Stimulated activated CD4-positive, alpha-beta T cell treated with anti-CD3 and anti-CD28 coated beads, TNF-alpha, amount 100 ng/mL, for 4 hours (primary cell): ENCODE data around the gene ZBTB45.
A peak's percentile ranks its signal among the peaks of the same experiment; 100 is the strongest.

Experiments used
- DNase-seq, 3 experiments: peaks; one replicate each; pipeline ENCODE4 v3.0.0-alpha.2; 2020; ENCODE audit warnings: low read depth in 3 of 3

Gene ZBTB45

DNA sequence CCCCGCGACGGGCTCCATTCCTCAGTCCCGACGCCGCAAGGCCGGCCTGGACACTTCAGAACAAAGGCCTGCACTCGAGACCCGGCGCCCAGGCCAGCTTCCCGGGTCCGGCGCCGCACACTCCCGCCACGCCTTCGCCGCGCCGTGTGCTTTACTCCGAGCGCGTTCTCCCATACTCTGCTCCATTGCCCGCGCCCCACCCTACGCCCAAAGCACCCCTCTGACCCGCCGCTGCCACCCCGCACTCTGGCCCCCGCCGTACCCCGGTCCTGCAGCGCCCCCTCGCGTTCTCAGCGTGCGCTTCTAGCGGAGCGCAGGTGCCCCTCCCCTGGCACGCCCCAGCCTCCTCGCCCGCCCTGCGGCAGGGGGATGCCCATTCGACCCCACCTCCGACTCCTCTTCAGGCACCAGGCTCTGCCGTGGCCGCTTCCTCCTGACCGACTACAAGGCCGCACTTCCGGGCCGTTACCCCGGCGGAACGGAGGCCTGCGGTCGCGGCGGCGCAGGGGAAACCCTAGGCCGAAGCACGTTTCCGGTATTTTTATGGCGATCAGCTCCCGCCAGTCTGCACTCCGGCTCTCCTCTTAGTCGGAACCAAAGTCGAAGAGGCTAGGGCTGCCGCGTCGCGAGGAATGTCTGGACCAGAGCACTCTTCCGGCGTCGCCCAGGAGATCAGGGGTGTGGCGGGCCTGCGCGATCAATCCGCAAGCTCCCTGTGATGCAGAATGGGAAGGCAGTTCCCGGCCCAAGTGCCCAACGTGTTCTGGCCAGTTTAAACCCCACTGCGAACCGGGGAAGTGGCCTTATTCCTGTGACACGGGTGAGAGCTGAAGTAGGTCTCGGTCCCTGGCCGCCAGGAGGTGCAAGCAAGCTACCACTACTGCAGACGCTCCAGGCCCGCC, at the start of gene ZBTB45:
Gene ZBTB45 (minus strand): TSS at position 456 of the 902 bp plus-strand sequence. CDS start 2,137 bp downstream, outside the sequence.
- DNase-seq, result peak; percentile 73 to 89 (median 74)

GRCh38 chr19:58568453-58569130, 49.0 kb upstream of the ZBTB45 start:
- DNase-seq, result no peak

DNA sequence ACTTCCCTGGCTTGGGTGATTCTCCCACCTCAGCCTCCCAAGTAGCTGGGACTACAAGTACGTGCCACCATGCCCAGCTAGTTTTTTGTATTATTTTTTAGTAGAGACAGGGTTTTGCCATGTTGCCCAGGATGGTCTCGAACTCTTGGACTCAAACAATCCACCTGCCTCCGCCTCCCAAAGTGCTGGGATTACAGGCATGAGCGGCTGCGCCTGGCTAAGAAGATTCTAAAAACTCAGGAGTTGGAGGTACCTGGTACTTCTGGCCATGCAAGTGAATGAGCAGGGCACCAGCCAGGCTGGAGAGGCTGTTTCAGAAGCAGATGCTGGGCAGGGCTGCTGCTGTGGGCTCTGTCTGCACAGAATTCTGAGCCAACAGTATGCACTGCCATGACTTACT, 47.4 kb upstream of the ZBTB45 start:
- no peak for DNase-seq

- no peak for DNase-seq
These were observed 44.2 kb upstream of the ZBTB45 start for GRCh38 chr19:58563823-58564222.

DNA sequence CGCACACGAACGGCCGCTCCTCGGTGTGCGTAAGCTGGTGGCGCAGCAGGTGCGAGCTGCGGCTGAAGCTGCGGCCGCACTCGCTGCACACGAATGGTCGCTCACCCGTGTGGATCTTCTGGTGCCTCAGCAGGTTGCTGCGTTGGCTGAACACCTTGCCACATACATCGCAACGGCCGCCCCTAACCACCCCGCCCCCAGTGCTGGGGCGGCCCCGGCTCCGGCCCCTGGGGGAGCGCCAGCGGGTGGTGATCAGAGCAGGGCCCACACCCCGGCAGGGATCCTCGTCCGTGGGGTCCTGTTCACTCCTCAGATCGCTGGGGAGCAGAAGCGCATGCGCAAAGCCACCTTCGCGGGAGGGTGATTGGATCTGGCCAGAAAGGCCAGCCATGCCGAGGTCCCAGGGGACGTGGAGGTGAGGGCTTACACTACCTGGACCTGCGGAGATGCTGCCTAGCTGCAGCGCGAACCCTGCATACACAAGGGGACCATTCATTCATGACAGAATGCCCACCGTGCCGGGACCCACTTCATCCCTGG, 43.5 kb upstream of the ZBTB45 start:
- DNase-seq, result no peak

- no peak for DNase-seq
These were observed 42.8 kb upstream of the ZBTB45 start for GRCh38 chr19:58562122-58563033.

DNA sequence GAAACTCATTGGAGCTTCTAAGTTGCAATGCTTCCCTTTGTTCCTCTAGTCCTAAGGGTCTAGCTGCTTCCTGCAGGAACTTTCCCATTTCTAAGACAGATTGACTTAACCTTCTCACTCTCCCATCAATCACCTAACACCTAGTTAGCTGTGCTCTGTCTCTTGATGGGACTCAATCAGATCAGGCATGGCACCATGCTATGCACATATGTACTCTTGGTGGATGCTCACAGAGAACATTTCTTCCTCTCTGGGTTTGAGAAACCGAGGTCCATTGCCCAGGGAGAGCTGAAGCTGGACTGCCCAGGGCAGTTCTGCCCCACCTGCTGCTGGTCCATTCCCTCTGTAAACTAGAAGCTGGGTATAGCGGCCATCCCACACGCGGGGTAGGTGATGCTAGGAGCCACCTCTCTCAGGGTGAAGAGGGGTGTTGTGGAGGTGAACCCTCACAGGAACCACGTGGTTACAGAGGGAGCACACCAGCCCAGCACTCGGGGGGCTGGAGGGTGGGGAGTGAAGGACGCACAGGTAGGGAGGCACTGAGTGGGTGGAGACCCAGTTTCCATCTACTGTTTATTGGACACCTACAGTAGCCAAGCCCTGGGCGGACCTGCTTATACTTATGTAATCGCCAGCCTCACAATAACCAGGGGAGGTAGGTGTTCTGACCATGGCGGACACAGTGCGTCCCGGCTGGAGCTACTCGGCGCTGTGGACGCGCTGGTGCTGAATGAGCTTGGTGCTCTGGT, 41.9 kb upstream of the ZBTB45 start:
- DNase-seq, result no peak

- no peak for DNase-seq
These were observed 41.3 kb upstream of the ZBTB45 start for GRCh38 chr19:58560921-58561320.

DNA sequence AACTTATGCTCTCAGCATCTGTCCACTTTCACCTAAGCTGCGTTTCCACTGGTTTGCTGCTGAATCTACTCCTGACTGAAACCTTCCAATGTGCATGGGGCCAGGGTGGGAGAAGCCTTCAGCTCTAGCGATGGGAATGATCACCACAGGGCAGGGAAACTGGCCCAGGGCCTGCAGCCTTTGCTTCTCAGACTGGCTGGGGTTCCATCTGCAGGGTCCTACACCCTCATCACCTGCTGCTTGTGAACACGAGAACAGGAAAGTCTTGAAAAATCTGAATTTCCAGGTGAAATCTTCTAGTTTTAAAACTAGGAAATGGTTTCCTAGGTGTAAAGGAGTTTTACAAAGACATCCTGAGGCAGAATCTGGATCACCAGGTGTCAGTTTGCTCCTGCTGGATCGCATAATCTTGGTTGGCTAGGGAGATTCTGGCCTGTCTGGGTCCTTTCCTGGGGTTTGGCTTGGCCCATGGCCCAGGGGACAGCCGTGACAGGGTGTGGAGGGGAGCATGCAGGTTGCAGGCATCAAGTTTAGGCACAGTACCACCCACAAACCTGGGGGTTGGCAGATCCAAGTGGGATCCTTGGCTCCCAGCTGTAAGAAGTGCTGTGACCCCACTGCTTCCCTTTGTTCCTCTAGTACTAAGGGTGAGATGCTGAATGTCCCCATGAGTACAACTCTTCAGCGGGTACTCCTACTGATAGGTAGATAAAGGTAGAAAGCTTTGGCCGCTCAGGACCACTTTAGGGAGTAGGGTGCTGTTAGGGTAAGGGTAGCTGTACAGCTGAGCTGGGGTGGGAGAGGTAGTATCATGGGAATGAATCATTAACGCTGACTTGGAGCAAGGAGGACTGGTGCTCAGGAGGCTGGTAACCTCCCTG, 40.6 kb upstream of the ZBTB45 start:
- DNase-seq, result no peak

DNA sequence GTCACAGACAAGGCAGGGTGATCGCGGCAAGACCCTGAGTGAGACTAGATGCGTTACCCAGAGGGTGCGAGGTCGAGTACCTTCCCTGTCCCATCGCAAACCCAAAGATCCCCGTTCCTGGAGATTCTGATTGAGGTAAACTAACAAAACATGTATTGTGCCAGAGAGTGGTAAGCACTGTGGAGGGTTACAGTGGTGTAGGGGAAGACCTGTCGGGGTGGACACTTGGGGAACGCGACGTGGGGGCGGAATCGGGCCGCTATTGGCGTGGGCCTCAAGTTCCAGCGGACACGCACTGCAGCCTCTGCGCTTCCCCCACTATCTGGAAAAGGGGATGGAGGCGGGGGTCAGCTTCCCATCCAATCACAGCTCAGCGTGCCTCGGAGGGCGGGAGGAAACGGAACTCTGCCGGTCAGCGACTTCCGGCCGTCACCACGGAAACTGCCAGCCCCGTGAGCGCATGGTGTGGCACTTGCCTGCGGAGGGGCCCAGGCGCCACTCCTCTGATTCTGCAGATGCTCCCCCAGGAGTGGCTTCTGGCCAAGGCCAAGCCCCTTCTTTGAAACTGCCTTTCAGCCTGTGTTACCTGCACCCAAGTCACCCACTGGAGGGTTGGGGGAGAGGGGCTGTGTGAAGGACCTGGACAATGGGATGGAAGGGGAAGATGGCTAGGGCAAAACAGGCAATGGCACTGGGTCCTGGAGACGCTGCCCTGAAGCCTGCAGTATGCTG, 39.8 kb upstream of the ZBTB45 start:
- no peak for DNase-seq

GRCh38 chr19:58558623-58559274, 39.1 kb upstream of the ZBTB45 start:
- DNase-seq, result peak; percentile 97 to 99 (median 98)

DNA sequence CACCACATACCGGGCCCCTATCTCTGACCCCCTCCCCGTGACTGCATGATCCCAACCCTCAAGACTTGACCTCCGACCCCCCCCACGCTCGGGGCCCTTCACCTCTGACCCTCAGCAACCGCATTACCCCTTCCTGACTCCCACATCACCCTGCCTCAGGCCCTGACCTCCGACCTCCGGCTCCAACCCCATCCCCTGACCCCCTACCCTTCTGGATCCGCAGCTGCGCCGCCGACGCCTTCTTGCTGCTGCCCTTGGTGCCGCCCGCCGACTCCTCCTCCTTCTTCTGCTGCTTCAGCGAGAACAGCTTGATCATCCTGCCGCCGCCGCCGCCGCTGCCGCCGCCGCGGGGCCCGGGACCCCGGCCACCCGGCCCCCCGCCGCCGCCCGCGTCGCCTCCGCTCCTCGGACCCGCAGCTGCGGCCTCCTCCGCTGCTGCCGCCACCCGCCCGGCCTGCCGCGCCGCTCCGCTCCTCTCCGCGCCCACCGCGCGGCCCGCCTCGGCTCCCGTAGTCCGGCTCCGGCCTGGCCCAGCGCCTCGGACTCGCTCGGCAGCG, 38.5 kb upstream of the ZBTB45 start, which contains the start of gene UBE2M:
Gene UBE2M (minus strand): TSS at position 546 of the 557 bp plus-strand sequence. CDS start 230 bp downstream, at position 316.
- no peak for DNase-seq

DNA sequence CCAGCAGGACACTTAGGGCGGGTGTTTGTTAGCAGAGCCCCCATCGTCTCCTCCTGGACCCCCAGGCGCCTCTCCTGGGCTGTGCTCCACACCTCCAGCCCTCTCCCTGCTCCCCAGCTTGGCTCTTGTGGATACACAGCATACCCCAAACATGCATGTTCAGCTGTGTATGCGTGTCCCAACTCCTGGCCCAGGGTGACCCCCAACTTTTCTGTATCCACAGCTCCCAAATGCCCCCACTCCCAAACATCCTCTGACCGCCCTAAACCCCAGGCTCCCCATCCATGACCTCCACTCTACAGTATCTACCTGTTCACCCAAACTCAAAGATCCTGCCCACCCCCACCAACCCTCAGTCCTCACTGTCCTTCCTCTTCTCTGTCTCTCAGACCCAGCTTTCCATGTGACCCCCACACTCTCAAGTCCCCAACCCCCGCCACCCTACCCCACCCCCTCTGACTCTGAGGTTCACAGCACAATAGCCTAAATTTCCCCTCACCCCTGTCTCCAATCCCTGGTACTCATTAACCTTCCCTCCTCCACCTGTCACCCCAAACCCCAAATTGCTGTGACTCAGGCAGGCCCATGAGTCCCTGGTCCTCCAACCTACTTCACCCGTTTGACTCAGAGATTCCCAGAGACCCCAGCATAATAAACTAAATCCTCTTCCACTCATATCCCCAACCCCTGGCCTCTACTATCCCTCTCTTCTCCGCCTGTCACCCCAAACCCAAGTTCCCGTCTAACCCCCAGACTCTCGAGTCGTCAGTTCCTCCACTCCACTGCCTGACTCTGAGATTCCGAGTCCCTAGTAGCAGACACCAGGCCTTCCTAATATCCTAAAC, 37.8 kb upstream of the ZBTB45 start:
- no peak for DNase-seq

- DNase-seq, result no peak
These were observed 37.1 kb upstream of the ZBTB45 start for GRCh38 chr19:58556622-58557220.

DNA sequence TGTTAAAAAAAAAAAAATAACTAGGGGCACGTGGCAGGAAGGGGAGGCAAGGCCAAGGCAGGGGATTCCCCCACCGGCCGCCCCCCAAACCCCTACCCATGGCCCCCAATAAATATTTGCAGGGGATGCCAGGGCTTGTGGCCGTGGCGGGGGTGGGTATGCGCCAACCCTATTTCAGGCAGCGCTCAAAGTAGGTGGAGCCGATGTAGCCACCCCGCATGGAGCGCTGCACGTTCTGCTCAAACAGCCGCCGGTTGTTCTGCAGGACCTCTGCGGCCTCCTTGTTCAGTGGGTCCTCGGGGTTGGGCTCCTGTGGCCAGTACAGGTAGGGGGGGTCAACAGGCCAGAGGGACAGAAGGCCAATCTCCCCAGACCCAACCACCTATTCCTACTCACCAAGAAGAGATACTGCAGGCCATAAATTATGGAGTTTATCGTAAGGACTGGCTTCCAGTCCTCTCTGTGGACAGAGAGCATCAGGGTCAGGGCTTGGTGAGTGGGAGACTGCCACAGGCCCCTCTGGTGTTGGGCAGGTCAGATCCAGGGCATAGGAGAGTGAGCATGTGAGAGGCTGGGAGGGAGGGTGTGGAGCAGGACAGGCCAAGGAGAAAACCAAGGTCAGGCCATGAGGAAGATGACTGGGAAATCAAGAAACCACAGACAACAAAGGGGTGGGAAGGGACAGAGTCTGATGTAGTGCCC, 36.5 kb upstream of the ZBTB45 start:
- no peak for DNase-seq

DNA sequence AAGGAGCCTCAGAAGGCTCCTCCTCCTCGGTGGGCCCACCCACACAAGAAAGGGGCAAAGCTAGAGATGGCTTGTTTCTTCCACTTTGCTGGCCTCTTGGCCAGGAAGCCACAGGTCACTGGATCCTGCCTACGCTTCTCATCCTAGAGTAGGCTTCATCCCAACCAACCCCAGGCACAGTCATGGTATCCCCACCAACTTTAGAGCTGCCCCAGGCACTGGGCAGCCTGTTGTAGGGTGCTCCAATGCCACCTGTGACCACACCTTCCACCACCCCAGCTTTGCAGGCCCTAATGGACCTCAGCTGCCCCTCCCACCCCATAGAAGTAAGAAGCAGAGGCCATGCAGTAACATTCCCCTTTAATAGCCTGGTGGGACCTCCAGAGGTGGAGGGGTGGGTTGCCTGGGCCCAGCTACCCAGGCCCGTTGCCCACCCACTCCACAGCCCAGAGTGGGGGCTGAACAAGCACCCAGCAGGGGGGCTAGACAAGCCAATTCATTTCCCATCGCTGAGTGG, 35.8 kb upstream of the ZBTB45 start:
- DNase-seq, result no peak
